CD14-positive monocyte (primary cell): ENCODE measurements around the gene KCNT2. TPM values are rescaled to one million over a fixed set of nuclear protein-coding genes. Genes with fewer than 3 reads are reported as not detected.

Experiments used
- DNase-seq, 3 donors: peaks; one replicate each; pipeline ENCODE4 v3.0.0-alpha.2; 2011 to 2022
- H2AFZ ChIP-seq: 2 replicates; pipeline ENCODE4 v1.6.0; 2012; ENCODE audit warnings: mild to moderate bottlenecking, low read depth, low read length, inconsistent platforms; ENCODE audit not compliant: insufficient read depth, poor library complexity, severe bottlenecking
- H3K27ac ChIP-seq, 2 donors: 1 replicate in 1 of 2; 2 replicates in 1 of 2; pipeline ENCODE4 v1.5.1; 2012 to 2013; ENCODE audit warnings: low read length in 2 of 2, control low read depth in 1 of 2, inconsistent platforms in 1 of 2, low read depth in 1 of 2, mild to moderate bottlenecking in 1 of 2
- H3K27me3 ChIP-seq, 2 donors: one replicate each; pipeline versions ENCODE4 v1.6.0 to v1.6.1; 2011 to 2013; ENCODE audit warnings: low read length in 2 of 2; ENCODE audit not compliant: control insufficient read depth in 2 of 2, insufficient read depth in 2 of 2
- H3K36me3 ChIP-seq, 2 donors: replicated peaks in 1 of 2; 1 replicate in 1 of 2; 2 replicates in 1 of 2; pipeline versions ENCODE4 v1.5.1 to v1.6.1; 2012 to 2013; ENCODE audit warnings: low read length in 2 of 2, control low read depth in 1 of 2, inconsistent platforms in 1 of 2, mild to moderate bottlenecking in 1 of 2; ENCODE audit not compliant: insufficient read depth in 2 of 2, control insufficient read depth in 1 of 2
- H3K4me1 ChIP-seq, 2 donors: 1 replicate in 1 of 2; 2 replicates in 1 of 2; pipeline versions ENCODE4 v1.5.1 to v1.6.1; 2012 to 2013; ENCODE audit warnings: low read length in 2 of 2, control low read depth in 1 of 2, inconsistent platforms in 1 of 2, mild to moderate bottlenecking in 1 of 2, moderate library complexity in 1 of 2; ENCODE audit not compliant: insufficient read depth in 2 of 2, control insufficient read depth in 1 of 2
- H3K4me2 ChIP-seq: replicated peaks from 2 replicates; pipeline ENCODE3; 2012; ENCODE audit warnings: low read length, moderate library complexity, mild to moderate bottlenecking; ENCODE audit not compliant: poor library complexity, severe bottlenecking; ENCODE audit errors: extremely low read depth
- H3K4me3 ChIP-seq, 3 experiments: fragments of 200-600 bp in 1 of 3; sonication (generic) in 1 of 3; replicated peaks in 1 of 3; 1 replicate in 2 of 3; 2 replicates in 1 of 3; pipeline ENCODE4 v1.5.1; 2011 to 2013; ENCODE audit warnings: low read length in 3 of 3, mild to moderate bottlenecking in 3 of 3, control low read depth in 2 of 3, low read depth in 2 of 3, inconsistent platforms in 1 of 3, moderate library complexity in 1 of 3
- H3K79me2 ChIP-seq: 2 replicates; pipeline ENCODE4 v1.6.0; 2012; ENCODE audit warnings: mild to moderate bottlenecking, control low read depth, inconsistent platforms, low read length, moderate library complexity; ENCODE audit not compliant: insufficient read depth
- H3K9ac ChIP-seq: 2 replicates; pipeline ENCODE4 v1.6.0; 2017; ENCODE audit warnings: low read length, mild to moderate bottlenecking; ENCODE audit not compliant: insufficient read depth, poor library complexity, severe bottlenecking
- H3K9me3 ChIP-seq, 2 donors: replicated peaks in 1 of 2; 1 replicate in 1 of 2; 2 replicates in 1 of 2; pipeline versions ENCODE4 v1.5.1 to v1.6.1; 2012 to 2013; ENCODE audit warnings: low read length in 2 of 2, control low read depth in 1 of 2; ENCODE audit not compliant: control insufficient read depth in 1 of 2, insufficient read depth in 1 of 2
- H4K20me1 ChIP-seq: 2 replicates; pipeline ENCODE4 v1.6.0; 2012; ENCODE audit warnings: mild to moderate bottlenecking, low read length, control low read depth, moderate library complexity; ENCODE audit not compliant: insufficient read depth
- H3K27ac Mint-ChIP-seq, 7 donors: one replicate each; pipeline ENCODE4 v1.8.0; 2020; ENCODE audit warnings: mild to moderate bottlenecking in 7 of 7, mixed read lengths in 7 of 7, moderate library complexity in 6 of 7, inconsistent platforms in 2 of 7
- H3K27me3 Mint-ChIP-seq, 3 donors: one replicate each; pipeline ENCODE4 v1.8.0; 2021 to 2022; ENCODE audit warnings: low read depth in 3 of 3, mild to moderate bottlenecking in 3 of 3, mixed read lengths in 3 of 3, moderate library complexity in 3 of 3, inconsistent platforms in 1 of 3
- H3K36me3 Mint-ChIP-seq, 2 donors: one replicate each; pipeline ENCODE4 v1.8.0; 2020; ENCODE audit warnings: mixed read lengths in 2 of 2, inconsistent platforms in 1 of 2, mild to moderate bottlenecking in 1 of 2
- H3K4me1 Mint-ChIP-seq: one replicate; pipeline ENCODE4 v1.8.0; 2020; ENCODE audit warnings: mild to moderate bottlenecking, mixed read lengths
- H3K4me3 Mint-ChIP-seq, 2 donors: one replicate each; pipeline ENCODE4 v1.8.0; 2020; ENCODE audit warnings: mild to moderate bottlenecking in 2 of 2, mixed read lengths in 2 of 2, moderate library complexity in 1 of 2
- H3K9me3 Mint-ChIP-seq, 7 donors: one replicate each; pipeline ENCODE4 v1.8.0; 2020 to 2022; ENCODE audit warnings: mixed read lengths in 7 of 7, mild to moderate bottlenecking in 6 of 7, moderate library complexity in 6 of 7, inconsistent platforms in 2 of 7
- CTCF ChIP-seq: fragments of 200-600 bp; IDR thresholded peaks from one replicate; pipeline ENCODE4 v1.8.0; 2022; ENCODE audit warnings: antibody characterized with exemption, mild to moderate bottlenecking
- WGBS: methylation state at CpG from one replicate; pipeline ENCODE4 v1.1.5; 2013; ENCODE audit warnings: missing lambda C conversion rate; ENCODE audit not compliant: insufficient coverage; 5-methylcytosine and 5-hydroxymethylcytosine counted together
- intact Hi-C, 2 donors: fragments of 100-400 bp; cut with micrococcal nuclease; formaldehyde crosslinking; loops; one replicate each; pipeline versions ENCODE4 v1.15.0 to v1.15.1; 2023
- polyA plus RNA-seq, 3 donors: library from polyadenylated mRNA; depleted of rRNA in 1 of 3; unstranded in 2 of 3; stranded (reverse) in 1 of 3; fragments of 300-500 nt in 2 of 3; fragments of >200 nt in 1 of 3; fragmentation: Illumina TruSeq in 2 of 3; gene quantifications; 1 replicate in 2 of 3; 2 replicates in 1 of 3; pipeline ENCODE4 v1.2.3, GENCODE V29; 2012 to 2021

The KCNT2 gene
- polyA plus RNA-seq, 3 donors, result not detected

GRCh38 chr1:196214866-196215265, 393.4 kb downstream of the KCNT2 start:
- no peaks in the 10 kb centered on the region for H4K20me1 ChIP-seq
- intact Hi-C loops, result no loop called here
- no peak overlapping the region for H3K4me2 ChIP-seq
- Mint-ChIP-seq H3K27me3 (no peaks in the 10 kb centered on the region), H3K9me3 (peaks cover 0 to 11% (median 3%) of the 10 kb centered on the region in 7 donors), H3K4me1 (no peaks in the 10 kb centered on the region), H3K4me3 (no peak overlapping the region), H3K36me3 (no peaks in the 10 kb centered on the region), H3K27ac (no peak overlapping the region)
- 100% methylated on average over 1 of the region's 2 CpGs for WGBS
- H3K4me3 ChIP-seq, result no peak overlapping the region
- no peaks in the 10 kb centered on the region for H3K27me3 ChIP-seq
- no peak overlapping the region for H3K27ac ChIP-seq
- H3K36me3 ChIP-seq, result no peaks in the 10 kb centered on the region
- H3K9ac ChIP-seq, result no peak overlapping the region
- H3K9me3 ChIP-seq, result no peaks in the 10 kb centered on the region
- no peak for TF ChIP-seq CTCF
- no peak for DNase-seq
- H3K4me1 ChIP-seq, result no peaks in the 10 kb centered on the region
- no peak overlapping the region for H2AFZ ChIP-seq
- no peaks in the 10 kb centered on the region for H3K79me2 ChIP-seq

- no peak overlapping the region for H3K27ac ChIP-seq
- Mint-ChIP-seq H3K4me3 (no peak overlapping the region), H3K9me3 (peaks cover 0 to 10% (median 4%) of the 10 kb centered on the region in 7 donors), H3K27me3 (no peaks in the 10 kb centered on the region), H3K4me1 (no peaks in the 10 kb centered on the region), H3K36me3 (no peaks in the 10 kb centered on the region), H3K27ac (no peak overlapping the region)
- no peak for TF ChIP-seq CTCF
- no peak overlapping the region for H3K4me2 ChIP-seq
- WGBS, result no CpG with 5 or more reads among the region's 2 CpGs
- no peaks in the 10 kb centered on the region for H3K9me3 ChIP-seq
- H3K27me3 ChIP-seq, result no peaks in the 10 kb centered on the region
- intact Hi-C loops, result no loop called here
- H3K36me3 ChIP-seq, result no peaks in the 10 kb centered on the region
- no peak for DNase-seq
- no peak overlapping the region for H3K9ac ChIP-seq
- H3K4me3 ChIP-seq, result no peak overlapping the region
- no peaks in the 10 kb centered on the region for H3K79me2 ChIP-seq
- no peaks in the 10 kb centered on the region for H3K4me1 ChIP-seq
- H4K20me1 ChIP-seq, result no peaks in the 10 kb centered on the region
- no peak overlapping the region for H2AFZ ChIP-seq
Measured at GRCh38 chr1:196209983-196210382, 398.3 kb downstream of the KCNT2 start.
